Measurements from ENCODE around the gene BLVRB. TPM values are rescaled to one million over a fixed set of nuclear protein-coding genes. Genes with fewer than 3 reads are reported as not detected.

BLVRB gene
- total and polyA plus RNA-seq, 7 donors, result 115 to 232 (median 197) TPM

DNA sequence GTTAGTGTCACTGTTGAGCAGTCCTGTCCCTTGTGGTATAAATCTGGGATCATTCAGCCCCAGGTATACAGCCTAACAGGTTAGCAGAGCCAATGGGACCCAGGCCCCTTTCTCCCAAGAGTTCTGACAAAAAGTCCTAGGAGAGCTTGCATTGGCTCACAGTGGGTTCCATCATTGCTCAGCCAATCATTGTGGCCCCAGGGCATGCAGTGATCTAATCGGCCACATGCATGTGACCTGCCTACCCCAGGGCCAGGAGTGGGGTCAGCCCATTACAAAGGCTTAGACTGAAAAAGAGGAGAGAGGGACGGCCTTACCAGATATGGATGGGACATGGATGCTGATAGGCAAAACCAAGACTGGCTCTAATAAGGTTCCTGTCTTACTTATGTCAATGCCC lies 42.3 kb upstream of the BLVRB start:
- Histone ChIP-seq H3K27me3 (peaks cover 7 to 11% (median 9%) of the 10 kb centered on the region in 3 donors), H3K4me1 (peaks cover 0 to 7% (median 7%) of the 10 kb centered on the region in 4 donors), H3K9me3 (no peaks in the 10 kb centered on the region), H3K27ac (no peak overlapping the region), H3K36me3 (no peaks in the 10 kb centered on the region), H3K4me3 (no peak overlapping the region)
- intact Hi-C loops (cut with DNase I), result no loop called here
- WGBS, 2 donors, result 64 to 73% methylated on average over 2 of the region's 2 CpGs
- DNase-seq, result no peak
- TF ChIP-seq, protein P1, sequence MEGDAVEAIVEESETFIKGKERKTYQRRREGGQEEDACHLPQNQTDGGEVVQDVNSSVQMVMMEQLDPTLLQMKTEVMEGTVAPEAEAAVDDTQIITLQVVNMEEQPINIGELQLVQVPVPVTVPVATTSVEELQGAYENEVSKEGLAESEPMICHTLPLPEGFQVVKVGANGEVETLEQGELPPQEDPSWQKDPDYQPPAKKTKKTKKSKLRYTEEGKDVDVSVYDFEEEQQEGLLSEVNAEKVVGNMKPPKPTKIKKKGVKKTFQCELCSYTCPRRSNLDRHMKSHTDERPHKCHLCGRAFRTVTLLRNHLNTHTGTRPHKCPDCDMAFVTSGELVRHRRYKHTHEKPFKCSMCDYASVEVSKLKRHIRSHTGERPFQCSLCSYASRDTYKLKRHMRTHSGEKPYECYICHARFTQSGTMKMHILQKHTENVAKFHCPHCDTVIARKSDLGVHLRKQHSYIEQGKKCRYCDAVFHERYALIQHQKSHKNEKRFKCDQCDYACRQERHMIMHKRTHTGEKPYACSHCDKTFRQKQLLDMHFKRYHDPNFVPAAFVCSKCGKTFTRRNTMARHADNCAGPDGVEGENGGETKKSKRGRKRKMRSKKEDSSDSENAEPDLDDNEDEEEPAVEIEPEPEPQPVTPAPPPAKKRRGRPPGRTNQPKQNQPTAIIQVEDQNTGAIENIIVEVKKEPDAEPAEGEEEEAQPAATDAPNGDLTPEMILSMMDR (IDR thresholded peaks at IDR 0.05), result no peak
- TF ChIP-seq EP300 (IDR thresholded peaks at IDR 0.05) (no peak), POLR2A (IDR thresholded peaks at IDR 0.05) (no peak), POLR2AphosphoS5 (IDR thresholded peaks at IDR 0.05) (no peak)

DNA sequence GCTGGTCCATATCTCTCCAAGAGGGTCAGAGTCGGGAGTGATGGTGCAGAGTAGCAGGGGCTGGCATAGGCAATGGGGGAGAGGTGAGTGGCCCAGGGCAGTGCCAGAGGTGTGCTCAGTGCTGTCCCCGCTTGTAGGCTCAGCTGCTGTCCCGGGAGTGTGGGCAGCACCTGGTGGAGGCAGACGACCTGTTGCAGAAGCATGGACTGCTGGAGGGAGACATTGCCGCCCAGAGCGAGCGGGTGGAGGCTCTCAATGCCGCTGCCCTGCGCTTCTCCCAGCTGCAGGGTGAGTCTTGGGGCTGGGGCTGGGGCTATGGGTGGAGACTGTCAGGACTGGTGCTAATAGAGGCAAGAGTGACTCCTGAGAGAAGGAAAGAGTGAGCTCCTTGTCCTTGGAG lies 40.6 kb upstream of the BLVRB start:
- Histone ChIP-seq H3K27me3 (no peaks in the 10 kb centered on the region), H3K27ac (no peak overlapping the region), H3K36me3 (no peaks in the 10 kb centered on the region), H3K4me1 (no peaks in the 10 kb centered on the region), H3K9me3 (no peaks in the 10 kb centered on the region), H3K4me3 (no peak overlapping the region)
- no peak for DNase-seq
- intact Hi-C loops (cut with DNase I), result no loop called here
- 40 to 70% methylated on average over 9 of the region's 9 CpGs for WGBS, 2 donors
- TF ChIP-seq, protein P1 (IDR thresholded peaks at IDR 0.05), result no peak
- TF ChIP-seq POLR2AphosphoS5 (IDR thresholded peaks at IDR 0.05) (no peak), EP300 (IDR thresholded peaks at IDR 0.05) (no peak), POLR2A (IDR thresholded peaks at IDR 0.05) (no peak)

DNA sequence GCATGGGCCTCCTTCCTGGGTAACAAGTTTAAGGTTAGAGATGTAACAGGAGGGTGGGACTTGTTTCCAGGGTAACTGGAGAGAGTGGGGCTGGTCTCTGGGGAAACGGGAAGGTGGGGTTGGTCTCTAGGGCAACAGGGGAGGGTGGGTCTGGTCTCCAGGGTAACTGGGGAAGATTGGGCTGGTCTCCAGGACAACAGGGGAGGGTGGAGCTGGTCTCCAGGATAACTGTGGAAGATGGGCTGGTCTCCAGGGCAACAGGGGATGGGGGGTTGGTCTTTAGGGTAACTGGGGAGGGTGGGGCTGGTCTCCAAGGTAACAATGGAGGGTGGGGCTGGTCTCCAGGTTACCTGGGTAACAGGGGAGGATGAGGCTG lies 37.8 kb upstream of the BLVRB start:
- no peak for DNase-seq
- H3K27ac ChIP-seq, result no peak overlapping the region
- no peaks in the 10 kb centered on the region for H3K9me3 ChIP-seq
- TF ChIP-seq POLR2A (IDR thresholded peaks at IDR 0.05) (no peak), EP300 (IDR thresholded peaks at IDR 0.05) (no peak), POLR2AphosphoS5 (IDR thresholded peaks at IDR 0.05) (no peak)
- TF ChIP-seq, protein P1 (IDR thresholded peaks at IDR 0.05), result no peak
- intact Hi-C loops (cut with DNase I), result no loop called here
- H3K36me3 ChIP-seq, result no peaks in the 10 kb centered on the region
- no peaks in the 10 kb centered on the region for H3K4me1 ChIP-seq
- no peak overlapping the region for H3K4me3 ChIP-seq
- WGBS, 2 donors, result 8 to 33% methylated on average over 1 of the region's 1 CpG
- H3K27me3 ChIP-seq, result no peaks in the 10 kb centered on the region

DNA sequence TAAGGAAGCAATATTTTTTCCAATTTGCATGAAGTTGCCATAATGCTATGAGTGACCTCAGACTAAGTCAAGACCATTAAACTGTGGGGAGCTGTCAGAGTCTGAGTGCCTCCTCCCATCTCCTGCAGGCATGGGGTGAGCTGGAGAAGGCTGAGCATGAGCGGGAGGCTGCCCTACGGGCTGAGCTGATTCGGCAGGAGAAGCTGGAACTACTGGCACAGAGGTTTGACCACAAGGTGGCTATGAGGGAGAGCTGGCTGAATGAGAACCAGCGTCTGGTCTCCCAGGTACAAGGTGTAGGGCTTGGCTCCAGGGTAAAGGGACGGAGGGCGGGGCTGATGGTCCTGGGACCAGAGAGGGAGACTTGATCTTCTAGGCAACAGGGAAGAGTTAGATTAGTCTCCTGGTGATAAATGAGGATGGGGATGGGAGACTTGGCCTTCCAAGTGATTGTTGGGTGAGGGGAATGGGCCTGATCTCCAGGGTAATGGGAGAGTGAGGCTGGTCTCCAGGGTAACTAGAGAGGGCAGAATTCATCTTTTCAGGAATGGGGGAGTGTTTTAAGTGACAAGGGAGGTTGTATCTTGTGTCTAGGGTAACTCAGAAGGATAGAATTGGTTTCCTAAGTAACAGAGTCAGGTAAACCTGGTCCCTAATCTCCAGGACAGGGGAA lies 37.2 kb upstream of the BLVRB start:
- 15 to 41% methylated on average over 6 of the region's 6 CpGs for WGBS, 2 donors
- intact Hi-C loops (cut with DNase I), result no loop called here
- Histone ChIP-seq H3K9me3 (no peaks in the 10 kb centered on the region), H3K27ac (no peak overlapping the region), H3K4me1 (no peaks in the 10 kb centered on the region), H3K27me3 (no peaks in the 10 kb centered on the region), H3K36me3 (no peaks in the 10 kb centered on the region), H3K4me3 (no peak overlapping the region)
- TF ChIP-seq POLR2A (IDR thresholded peaks at IDR 0.05) (no peak), POLR2AphosphoS5 (IDR thresholded peaks at IDR 0.05) (no peak)
- no peak for DNase-seq

DNA sequence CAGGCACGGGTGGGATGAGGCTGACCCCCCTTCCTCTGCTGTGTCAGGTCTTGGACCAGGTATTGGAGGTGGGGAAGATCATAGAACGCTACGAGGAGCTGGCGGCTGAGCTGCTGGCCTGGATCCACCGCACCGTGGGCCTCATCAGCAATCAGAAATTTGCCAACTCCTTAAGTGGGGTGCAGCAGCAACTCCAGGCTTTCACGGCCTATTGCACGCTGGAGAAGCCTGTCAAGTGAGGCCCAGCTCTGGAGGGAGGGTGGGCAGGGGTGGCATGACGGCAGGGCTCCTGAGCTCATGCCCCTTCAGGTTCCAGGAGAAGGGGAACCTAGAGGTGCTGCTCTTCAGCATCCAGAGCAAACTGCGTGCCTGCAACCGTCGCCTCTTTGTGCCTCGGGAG lies 36.5 kb upstream of the BLVRB start:
- TF ChIP-seq POLR2AphosphoS5 (IDR thresholded peaks at IDR 0.05), result no peak
- TF ChIP-seq POLR2A (IDR thresholded peaks at IDR 0.05), result no peak
- TF ChIP-seq EP300 (IDR thresholded peaks at IDR 0.05), result no peak
- TF ChIP-seq, protein P1 (IDR thresholded peaks at IDR 0.05), result no peak
- Histone ChIP-seq H3K36me3 (no peaks in the 10 kb centered on the region), H3K27me3 (no peaks in the 10 kb centered on the region), H3K4me3 (no peak overlapping the region), H3K9me3 (no peaks in the 10 kb centered on the region), H3K27ac (no peak overlapping the region), H3K4me1 (no peaks in the 10 kb centered on the region)
- 53 to 79% methylated on average over 13 of the region's 13 CpGs for WGBS, 2 donors
- intact Hi-C loops (cut with DNase I), result no loop called here
- no peak for DNase-seq
